Islet of Langerhans (tissue), 1 donor: ENCODE results near the gene TLE7.

ENCODE experiments used
- FAIRE-seq: peaks from one replicate; lab custom pipeline; 2011; peaks lifted over from hg19 to GRCh38; lab: Jason Lieb, UNC

TLE7 gene

GRCh38 chr16:71412270-71413160 is 29.3 kb downstream of the TLE7 start:
- FAIRE-seq: peak; percentile 70

GRCh38 chr16:71410146-71410545 is 31.7 kb downstream of the TLE7 start:
- no peak for FAIRE-seq

GRCh38 chr16:71409011-71409775 is 32.7 kb downstream of the TLE7 start:
- no peak for FAIRE-seq

GRCh38 chr16:71408536-71408935 is 33.3 kb downstream of the TLE7 start:
- no peak for FAIRE-seq

GRCh38 chr16:71407731-71408130 is 34.1 kb downstream of the TLE7 start:
- FAIRE-seq: no peak

- FAIRE-seq: no peak
Observed at GRCh38 chr16:71406724-71407123, 35.1 kb downstream of the TLE7 start.

- FAIRE-seq: no peak
Observed at GRCh38 chr16:71406316-71406715, 35.5 kb downstream of the TLE7 start.

- FAIRE-seq: no peak
Observed at GRCh38 chr16:71404364-71404763, 37.5 kb downstream of the TLE7 start.

- no peak for FAIRE-seq
Observed at GRCh38 chr16:71402674-71403073, 39.2 kb downstream of the TLE7 start.

- no peak for FAIRE-seq
Observed at GRCh38 chr16:71402007-71402406, 39.8 kb downstream of the TLE7 start.

- FAIRE-seq: no peak
Observed at GRCh38 chr16:71399801-71400563, 41.9 kb downstream of the TLE7 start.

- FAIRE-seq: no peak
Observed at GRCh38 chr16:71396594-71396993, 45.3 kb downstream of the TLE7 start.

- FAIRE-seq: no peak
Observed at GRCh38 chr16:71389330-71389729, 52.5 kb downstream of the TLE7 start.

GRCh38 chr16:71387045-71387871 is 54.6 kb downstream of the TLE7 start:
- FAIRE-seq: no peak

GRCh38 chr16:71384073-71384724 is 57.7 kb downstream of the TLE7 start:
- no peak for FAIRE-seq

GRCh38 chr16:71383054-71383773 is 58.6 kb downstream of the TLE7 start:
- no peak for FAIRE-seq

GRCh38 chr16:71380831-71381230 is 61.0 kb downstream of the TLE7 start:
- FAIRE-seq: no peak
